ENCODE measurements around the gene SNED1.

The SNED1 gene

GRCh38 chr2:240960309-240960970, 38.0 kb upstream of the SNED1 start:
- DNase-seq = no peak

GRCh38 chr2:240960971-240961876, 37.2 kb upstream of the SNED1 start:
- DNase-seq = no peak

DNA sequence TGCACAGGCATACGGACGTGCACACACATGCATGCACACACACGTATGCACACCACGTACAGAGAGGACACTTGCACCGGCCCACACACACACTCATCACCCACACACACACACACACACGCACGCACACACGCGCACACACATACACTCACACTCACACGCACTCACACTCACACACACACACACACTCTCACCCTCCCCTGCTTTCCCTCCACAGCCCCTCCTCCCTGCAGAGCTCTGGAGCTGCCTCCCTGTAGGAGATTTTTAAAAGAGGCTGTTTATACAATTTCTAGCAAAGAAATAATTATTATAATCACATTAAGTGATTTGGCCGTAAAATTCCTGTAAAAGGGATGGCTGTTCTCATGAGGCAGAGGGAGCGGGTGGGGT, 36.5 kb upstream of the SNED1 start:
- no peak for DNase-seq

GRCh38 chr2:240962300-240963064, 35.9 kb upstream of the SNED1 start:
- DNase-seq = no peak

DNA sequence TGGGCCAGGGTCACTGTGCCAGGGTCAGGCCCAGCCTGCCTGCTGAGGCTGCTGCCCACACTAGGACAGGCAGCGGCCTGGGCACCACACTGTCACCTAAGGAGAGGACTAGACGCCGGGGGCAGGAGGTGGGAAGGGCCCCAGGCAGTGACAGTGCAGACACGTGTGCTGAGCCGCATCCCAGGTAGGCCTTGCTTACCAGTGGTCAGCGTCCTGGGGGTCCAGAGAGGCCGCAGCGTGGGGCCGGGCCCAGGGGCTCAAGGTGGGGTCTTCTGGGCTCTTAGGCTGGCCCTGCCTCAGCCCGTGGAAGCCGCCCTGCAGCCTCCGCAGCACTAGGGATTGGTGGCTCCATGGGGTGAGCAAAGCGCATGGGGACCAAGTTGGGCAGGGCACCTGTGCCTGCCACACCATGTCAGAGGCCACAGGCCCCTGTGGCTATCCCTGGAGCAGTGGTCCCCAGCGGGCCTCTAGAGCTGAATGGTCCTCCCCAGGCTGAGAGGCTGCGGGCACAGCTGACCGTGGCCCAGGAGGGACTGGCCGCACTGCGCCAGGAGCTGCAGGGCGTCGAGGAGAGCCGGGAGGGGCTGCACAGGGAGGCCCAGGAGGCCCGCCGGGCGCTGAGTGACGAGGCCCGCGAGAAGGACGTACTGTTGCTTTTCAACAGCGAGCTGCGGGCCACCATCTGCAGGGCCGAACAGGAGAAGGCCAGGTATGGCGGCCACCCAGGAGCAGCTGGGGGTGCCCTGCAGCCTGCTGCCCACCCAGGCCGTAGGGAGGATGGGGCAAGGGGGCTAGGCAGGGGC, 35.2 kb upstream of the SNED1 start:
- DNase-seq = no peak

- no peak for DNase-seq
These were observed 34.3 kb upstream of the SNED1 start for GRCh38 chr2:240963868-240964703.

GRCh38 chr2:240964704-240965295, 33.6 kb upstream of the SNED1 start:
- no peak for DNase-seq

- DNase-seq = no peak
These were observed 33.0 kb upstream of the SNED1 start for GRCh38 chr2:240965296-240965904.

- DNase-seq = no peak
These were observed 32.4 kb upstream of the SNED1 start for GRCh38 chr2:240965905-240966456.

- DNase-seq = no peak
These were observed 31.9 kb upstream of the SNED1 start for GRCh38 chr2:240966457-240966905.

DNA sequence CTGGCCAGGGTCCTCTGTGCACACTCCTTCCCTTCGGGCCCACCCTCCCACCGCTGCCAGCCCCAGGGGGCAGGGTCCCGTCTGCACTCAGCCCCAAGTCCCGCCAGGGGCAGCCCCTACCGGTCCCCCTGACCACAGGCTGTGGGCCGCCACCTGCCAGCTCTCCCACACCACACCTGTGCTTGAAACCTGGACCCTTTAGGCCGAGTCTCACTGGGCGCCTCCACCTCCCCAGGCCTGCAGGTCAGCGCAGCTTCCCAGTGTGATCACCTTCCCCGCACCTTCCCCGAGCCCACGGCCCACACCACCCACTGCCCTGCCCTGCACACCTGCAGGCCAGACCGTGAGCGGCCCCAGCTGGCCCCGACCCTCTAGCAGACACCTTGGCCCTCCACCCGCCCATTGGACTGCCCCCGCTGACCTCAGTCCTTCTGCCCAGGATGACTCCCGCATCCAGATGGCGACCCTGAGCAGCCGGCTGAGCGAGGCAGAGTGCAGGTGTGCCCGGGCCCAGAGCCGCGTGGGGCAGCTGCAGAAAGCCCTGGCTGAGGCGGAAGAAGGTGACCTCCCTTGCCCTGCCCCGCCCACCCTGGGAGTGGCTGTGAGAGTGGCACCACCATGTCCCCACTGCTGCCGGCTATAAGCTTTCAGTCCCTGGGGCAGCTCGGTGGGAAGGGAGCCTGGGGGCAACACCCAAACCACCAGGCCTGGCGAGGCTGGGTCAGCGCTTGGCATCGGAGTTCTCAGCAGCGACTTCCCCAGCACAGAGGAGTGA, 31.3 kb upstream of the SNED1 start:
- no peak for DNase-seq

DNA sequence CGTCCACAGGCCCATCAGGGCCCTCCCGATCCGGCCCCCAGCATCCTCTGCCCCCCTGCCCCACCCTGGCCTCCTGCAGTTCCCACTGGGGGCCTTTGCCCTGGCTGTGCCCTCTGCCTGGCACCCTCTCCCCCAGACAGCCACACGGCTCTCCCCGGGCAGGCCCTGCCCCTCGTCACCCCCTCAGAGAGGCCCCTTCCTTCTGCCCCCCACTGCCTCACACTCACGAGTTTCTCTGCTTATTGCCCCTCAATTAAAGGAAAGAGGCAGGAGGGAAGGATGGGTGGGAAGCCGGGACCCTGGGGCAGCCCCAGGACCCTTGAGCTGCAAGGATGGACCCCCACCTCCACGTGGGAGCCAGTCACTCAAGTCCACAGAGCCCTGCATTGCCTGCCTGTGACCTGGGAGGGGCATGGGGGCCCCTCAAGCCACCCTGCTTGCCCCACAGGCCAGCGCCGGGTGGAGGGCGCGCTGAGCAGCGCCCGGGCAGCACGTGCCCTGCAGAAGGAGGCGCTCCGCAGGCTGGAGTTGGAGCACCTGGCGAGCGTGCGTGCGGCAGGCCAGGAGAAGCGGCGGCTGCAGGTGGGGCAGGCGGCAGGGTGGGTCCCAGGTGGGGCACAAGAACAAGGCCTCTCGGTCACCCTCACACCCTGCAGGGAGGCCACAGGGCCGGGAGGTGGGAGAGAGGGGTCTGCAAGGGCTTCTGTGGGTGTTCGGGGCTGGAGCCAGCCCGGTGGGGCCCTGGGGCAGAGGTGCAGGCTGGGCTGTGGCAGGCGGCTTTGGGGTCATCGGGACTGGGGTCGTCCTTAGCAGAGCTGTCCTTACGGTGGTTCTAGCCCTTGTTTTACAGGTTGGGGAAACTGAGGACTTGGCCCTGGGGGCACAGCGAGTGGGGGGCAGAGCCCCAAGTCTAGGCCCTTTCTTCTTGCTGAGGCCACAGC, 30.5 kb upstream of the SNED1 start:
- DNase-seq = no peak

GRCh38 chr2:240968731-240969624, 29.4 kb upstream of the SNED1 start:
- DNase-seq = no peak

DNA sequence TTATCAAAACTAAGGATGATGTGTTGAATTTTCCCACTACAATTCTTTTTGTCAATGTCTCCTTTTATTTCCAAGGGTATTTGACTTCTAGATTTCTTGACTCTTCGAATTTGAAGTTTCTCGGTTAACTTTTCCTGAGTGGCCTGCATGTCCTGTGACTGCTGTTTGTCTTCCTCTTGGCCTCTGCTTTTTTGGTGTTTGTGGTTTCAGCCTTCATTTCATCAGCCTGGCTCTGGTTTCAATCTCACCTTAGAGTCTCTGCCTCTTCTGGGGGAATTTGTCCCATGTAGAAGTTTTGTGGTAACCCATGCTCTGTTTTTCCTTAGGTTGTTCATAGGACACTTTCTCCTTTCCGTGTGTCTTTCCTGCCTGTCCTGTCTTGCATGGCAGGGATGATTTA, 28.3 kb upstream of the SNED1 start:
- DNase-seq = no peak

DNA sequence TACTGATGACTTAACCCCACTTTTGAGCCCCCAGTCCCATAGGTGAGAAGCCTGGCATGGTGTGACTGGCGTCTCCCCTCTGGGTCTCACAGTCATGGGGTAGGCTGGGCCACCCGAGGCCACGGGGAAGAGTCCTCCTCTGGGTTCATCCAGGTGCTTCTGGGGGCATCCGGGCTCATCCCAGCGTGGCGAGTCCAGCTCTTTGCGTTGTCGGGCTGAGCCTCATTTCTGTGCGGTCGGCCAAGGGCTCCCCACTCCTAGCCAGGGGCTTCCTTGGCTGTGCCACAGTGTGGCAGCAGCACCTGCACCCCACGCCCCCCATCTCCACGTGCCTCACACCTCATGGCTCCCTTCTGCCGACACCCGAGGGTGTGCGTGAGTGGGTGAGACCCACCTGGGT, 27.6 kb upstream of the SNED1 start:
- DNase-seq = no peak

DNA sequence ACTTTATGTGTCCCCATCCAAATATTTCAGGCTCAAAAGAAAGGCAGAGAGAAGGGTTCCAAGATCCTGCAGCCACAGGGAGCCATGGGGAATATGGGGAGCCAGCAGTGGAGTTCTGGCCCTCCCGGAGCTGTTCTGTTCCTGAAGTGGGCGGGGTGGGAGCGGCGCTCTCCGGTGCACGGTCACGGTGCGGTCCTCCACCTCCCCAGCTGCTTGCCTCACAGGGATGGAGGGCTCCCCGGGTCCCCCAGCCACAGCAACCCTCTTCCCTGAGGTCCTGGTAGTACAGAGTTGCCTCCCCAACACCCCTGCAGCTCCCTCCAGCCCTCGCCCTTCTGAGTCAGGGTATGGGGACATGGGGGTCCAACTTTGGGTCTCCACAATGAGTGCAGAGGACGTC, 26.2 kb upstream of the SNED1 start:
- DNase-seq = no peak
